ENCODE measurements around the gene CFAP54.

GRCh38 chr12:96812153-96812552 lies 322.8 kb downstream of the CFAP54 start:
- TF ChIP-seq REST (IDR thresholded peaks at IDR 0.05; ENCODE audit: unreplicated experiment), result no peak
- TF ChIP-seq CTCF (conservative IDR thresholded peaks at IDR 0.05; ENCODE audit: low read depth in 2 of 2), result no peak
- no peak for TF ChIP-seq POLR2AphosphoS5 (IDR thresholded peaks at IDR 0.05; ENCODE audit: low read depth)
- TF ChIP-seq, protein P1, sequence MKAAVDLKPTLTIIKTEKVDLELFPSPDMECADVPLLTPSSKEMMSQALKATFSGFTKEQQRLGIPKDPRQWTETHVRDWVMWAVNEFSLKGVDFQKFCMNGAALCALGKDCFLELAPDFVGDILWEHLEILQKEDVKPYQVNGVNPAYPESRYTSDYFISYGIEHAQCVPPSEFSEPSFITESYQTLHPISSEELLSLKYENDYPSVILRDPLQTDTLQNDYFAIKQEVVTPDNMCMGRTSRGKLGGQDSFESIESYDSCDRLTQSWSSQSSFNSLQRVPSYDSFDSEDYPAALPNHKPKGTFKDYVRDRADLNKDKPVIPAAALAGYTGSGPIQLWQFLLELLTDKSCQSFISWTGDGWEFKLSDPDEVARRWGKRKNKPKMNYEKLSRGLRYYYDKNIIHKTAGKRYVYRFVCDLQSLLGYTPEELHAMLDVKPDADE (IDR thresholded peaks at IDR 0.05), result no peak
- TF ChIP-seq JUNB (IDR thresholded peaks at IDR 0.05; ENCODE audit: unreplicated experiment), result no peak
- no peak for TF ChIP-seq EZH2 (IDR thresholded peaks at IDR 0.05; ENCODE audit: low read depth, unreplicated experiment)
- TF ChIP-seq CREB1 (CRISPR knock-in tag; IDR thresholded peaks at IDR 0.05; ENCODE audit: low read depth), result no peak
